ENCODE measurements around the gene MEGF6.

Gene MEGF6

DNA sequence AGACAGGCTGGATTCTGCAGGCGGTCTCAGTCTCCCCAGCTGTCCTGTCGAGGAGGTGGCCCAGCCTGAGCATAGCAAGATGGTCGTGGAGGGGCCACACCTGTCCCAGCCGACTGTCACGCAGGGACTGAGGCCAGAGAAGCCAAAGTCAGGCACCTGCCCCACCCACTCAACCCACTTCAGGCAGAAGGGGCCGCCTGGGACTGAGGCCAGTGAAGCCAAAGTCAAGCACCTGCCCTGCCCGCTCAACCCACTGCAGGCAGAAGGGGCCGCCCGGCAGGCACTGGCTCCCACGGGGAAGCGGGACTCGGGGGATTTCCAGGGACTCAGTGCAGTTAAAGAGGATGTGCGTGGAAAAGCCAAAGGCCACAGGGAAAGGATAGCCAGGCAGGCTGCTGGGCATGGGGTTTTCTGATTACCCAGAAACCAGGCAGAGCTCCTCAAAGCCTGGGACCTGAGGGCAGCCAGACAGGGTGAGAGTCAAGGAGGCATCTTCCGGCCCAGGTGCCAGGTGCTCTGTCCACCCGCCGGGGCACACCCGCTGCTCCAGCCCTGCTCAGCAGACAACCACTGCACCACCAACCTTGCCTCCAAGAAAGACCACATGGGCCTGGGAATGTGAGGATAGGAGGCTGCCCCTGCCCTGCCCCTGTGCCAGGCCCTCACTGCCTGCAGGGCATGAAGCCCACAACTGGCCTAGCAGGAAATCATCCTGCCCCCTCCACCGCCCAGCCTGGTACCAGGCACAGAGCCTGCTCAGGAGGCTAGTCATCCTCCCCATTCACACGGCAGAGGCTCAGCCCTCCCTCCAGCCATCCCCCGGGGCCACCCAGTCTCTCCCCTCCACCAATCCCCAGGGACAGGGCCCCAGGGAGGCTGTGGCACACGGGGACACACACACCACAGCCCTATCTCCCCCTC, 41.0 kb downstream of the MEGF6 start:
- no peak overlapping the region for H2BK15ac ChIP-seq (ENCODE audit: low read depth, poor library complexity, severe bottlenecking)
- H2AK5ac ChIP-seq (ENCODE audit: low read length, severe bottlenecking), result no peak overlapping the region
- H3K9me3 ChIP-seq (ENCODE audit: control insufficient read depth, low read length), result no peaks in the 10 kb centered on the region
- H3K9ac ChIP-seq (ENCODE audit: low read length), result no peak overlapping the region
- no peak overlapping the region for H3K4ac ChIP-seq (ENCODE audit: low read depth in 1 of 2, low read length in 2 of 2)
- no peak overlapping the region for H3K4me2 ChIP-seq (ENCODE audit: low read length, poor library complexity, severe bottlenecking)
- H3K79me1 ChIP-seq (replicated peaks; ENCODE audit: low read length, poor library complexity, severe bottlenecking), result no peaks in the 10 kb centered on the region
- no peaks in the 10 kb centered on the region for H3K36me3 ChIP-seq (ENCODE audit: control insufficient read depth in 1 of 2, insufficient read depth in 2 of 2, low read depth in 1 of 2, low read length in 2 of 2)
- no peak overlapping the region for H4K91ac ChIP-seq (ENCODE audit: low read length)
- H2AFZ ChIP-seq (ENCODE audit: low read depth, low read length), result no peak overlapping the region
- H3K18ac ChIP-seq (ENCODE audit: low read depth in 1 of 2, low read length in 2 of 2), result no peak overlapping the region
- H3K27ac ChIP-seq (ENCODE audit: low read length, poor library complexity, severe bottlenecking), result no peak overlapping the region
- no peak overlapping the region for H2BK12ac ChIP-seq (ENCODE audit: low read length in 2 of 2)
- H3K14ac ChIP-seq (ENCODE audit: low read length in 2 of 2), result no peak overlapping the region
- H2BK120ac ChIP-seq (ENCODE audit: low read depth, low read length), result no peak overlapping the region
- no peak overlapping the region for H3K4me3 ChIP-seq (ENCODE audit: insufficient read depth in 1 of 2, low read depth in 1 of 2, low read length in 2 of 2)
- 85% methylated on average over 21 of the region's 21 CpGs for WGBS
- H4K8ac ChIP-seq (ENCODE audit: low read length), result no peak overlapping the region
- no peak overlapping the region for H2BK5ac ChIP-seq (ENCODE audit: low read depth, low read length, poor library complexity, severe bottlenecking)
- peaks cover 28 to 47% of the 10 kb centered on the region in 2 experiments for H3K27me3 ChIP-seq (ENCODE audit: control insufficient read depth in 1 of 2, insufficient read depth in 1 of 2, low read length in 2 of 2)
- H3K23ac ChIP-seq (ENCODE audit: low read length in 2 of 2), result no peak overlapping the region
- peaks cover 2% of the 10 kb centered on the region for H3K4me1 ChIP-seq (ENCODE audit: control insufficient read depth, insufficient read depth, low read depth, low read length)
- no peak for DNase-seq

DNA sequence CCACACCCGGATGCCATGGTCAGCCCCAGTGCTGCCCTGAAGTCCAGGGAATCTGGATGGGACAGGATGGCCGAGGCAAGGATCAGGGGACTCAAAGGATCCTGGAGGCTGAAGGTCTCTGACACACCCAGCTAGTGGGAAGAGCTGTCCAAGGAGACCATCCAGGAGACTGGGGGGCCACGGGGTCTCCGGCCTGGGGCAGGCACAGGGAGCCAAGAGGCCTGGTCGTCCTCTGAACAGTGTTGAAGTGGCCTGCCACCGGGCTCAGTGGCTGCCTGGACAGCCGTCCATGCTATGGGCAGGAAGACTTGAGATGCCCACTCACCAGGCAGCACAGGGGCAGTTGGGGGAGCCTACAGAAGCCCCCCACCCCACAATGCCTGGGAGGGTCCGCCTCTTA, 41.9 kb downstream of the MEGF6 start:
- no peak overlapping the region for H2BK15ac ChIP-seq (ENCODE audit: low read depth, poor library complexity, severe bottlenecking)
- no peak overlapping the region for H2BK12ac ChIP-seq (ENCODE audit: low read length in 2 of 2)
- H3K27ac ChIP-seq (ENCODE audit: low read length, poor library complexity, severe bottlenecking), result no peak overlapping the region
- H3K4me3 ChIP-seq (ENCODE audit: insufficient read depth in 1 of 2, low read depth in 1 of 2, low read length in 2 of 2), result no peak overlapping the region
- H3K9me3 ChIP-seq (ENCODE audit: control insufficient read depth, low read length), result no peaks in the 10 kb centered on the region
- DNase-seq, result no peak
- WGBS, result 84% methylated on average over 8 of the region's 8 CpGs
- no peak overlapping the region for H3K4me2 ChIP-seq (ENCODE audit: low read length, poor library complexity, severe bottlenecking)
- no peak overlapping the region for H2AK5ac ChIP-seq (ENCODE audit: low read length, severe bottlenecking)
- peaks cover 2% of the 10 kb centered on the region for H3K4me1 ChIP-seq (ENCODE audit: control insufficient read depth, insufficient read depth, low read depth, low read length)
- H3K14ac ChIP-seq (ENCODE audit: low read length in 2 of 2), result no peak overlapping the region
- no peak overlapping the region for H3K23ac ChIP-seq (ENCODE audit: low read length in 2 of 2)
- H4K8ac ChIP-seq (ENCODE audit: low read length), result no peak overlapping the region
- no peak overlapping the region for H3K18ac ChIP-seq (ENCODE audit: low read depth in 1 of 2, low read length in 2 of 2)
- H3K4ac ChIP-seq (ENCODE audit: low read depth in 1 of 2, low read length in 2 of 2), result no peak overlapping the region
- no peak overlapping the region for H2BK5ac ChIP-seq (ENCODE audit: low read depth, low read length, poor library complexity, severe bottlenecking)
- H3K36me3 ChIP-seq (ENCODE audit: control insufficient read depth in 1 of 2, insufficient read depth in 2 of 2, low read depth in 1 of 2, low read length in 2 of 2), result no peaks in the 10 kb centered on the region
- no peaks in the 10 kb centered on the region for H3K79me1 ChIP-seq (replicated peaks; ENCODE audit: low read length, poor library complexity, severe bottlenecking)
- no peak overlapping the region for H2BK120ac ChIP-seq (ENCODE audit: low read depth, low read length)
- H3K9ac ChIP-seq (ENCODE audit: low read length), result no peak overlapping the region
- H4K91ac ChIP-seq (ENCODE audit: low read length), result no peak overlapping the region
- H2AFZ ChIP-seq (ENCODE audit: low read depth, low read length), result no peak overlapping the region
- H3K27me3 ChIP-seq (ENCODE audit: control insufficient read depth in 1 of 2, insufficient read depth in 1 of 2, low read length in 2 of 2), result peaks cover 32 to 56% of the 10 kb centered on the region in 2 experiments

DNA sequence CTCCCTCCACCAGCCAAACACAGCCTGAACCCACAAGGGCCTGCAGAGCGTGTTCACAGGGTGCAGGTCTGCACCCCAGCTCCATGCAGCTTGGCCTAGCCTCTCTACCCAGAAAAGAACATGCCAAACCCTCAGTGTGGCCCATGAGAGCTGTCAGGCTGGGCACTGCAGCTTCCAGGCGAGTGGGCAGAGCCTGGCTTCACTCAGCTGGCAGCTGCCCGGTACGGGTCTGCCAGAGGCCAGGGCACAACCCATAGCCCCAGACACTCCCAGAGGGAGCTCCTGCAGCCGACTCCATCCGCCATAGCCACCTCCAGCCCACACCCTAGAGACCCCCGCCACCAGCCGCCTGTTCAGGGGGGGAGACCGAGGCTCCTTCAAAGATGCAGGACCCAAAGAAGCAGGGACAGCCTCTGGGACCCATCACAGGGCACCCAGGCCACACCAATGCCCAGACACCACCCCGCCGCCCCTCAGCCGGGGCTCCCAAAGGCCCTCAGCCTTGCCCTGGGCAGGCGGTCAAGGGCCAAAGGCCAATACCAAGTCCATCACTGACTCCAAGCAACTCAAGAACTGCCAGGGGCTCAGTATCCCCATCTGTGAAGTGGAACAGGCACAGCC, 42.4 kb downstream of the MEGF6 start:
- WGBS, result 84% methylated on average over 13 of the region's 13 CpGs
- H2BK12ac ChIP-seq (ENCODE audit: low read length in 2 of 2), result no peak overlapping the region
- H2BK5ac ChIP-seq (ENCODE audit: low read depth, low read length, poor library complexity, severe bottlenecking), result no peak overlapping the region

More for the DNA sequence above, 42.4 kb downstream of the MEGF6 start:
- Histone ChIP-seq H2BK120ac (ENCODE audit: low read depth, low read length) (no peak overlapping the region), H3K79me1 (replicated peaks; ENCODE audit: low read length, poor library complexity, severe bottlenecking) (no peaks in the 10 kb centered on the region), H3K27me3 (ENCODE audit: control insufficient read depth in 1 of 2, insufficient read depth in 1 of 2, low read length in 2 of 2) (peaks cover 37 to 56% of the 10 kb centered on the region in 2 experiments), H3K9me3 (ENCODE audit: control insufficient read depth, low read length) (no peaks in the 10 kb centered on the region), H3K23ac (ENCODE audit: low read length in 2 of 2) (no peak overlapping the region), H3K4me1 (ENCODE audit: control insufficient read depth, insufficient read depth, low read depth, low read length) (peaks cover 2% of the 10 kb centered on the region), H4K91ac (ENCODE audit: low read length) (no peak overlapping the region), H3K36me3 (ENCODE audit: control insufficient read depth in 1 of 2, insufficient read depth in 2 of 2, low read depth in 1 of 2, low read length in 2 of 2) (no peaks in the 10 kb centered on the region), H3K4me2 (ENCODE audit: low read length, poor library complexity, severe bottlenecking) (no peak overlapping the region), H3K9ac (ENCODE audit: low read length) (no peak overlapping the region), H4K8ac (ENCODE audit: low read length) (no peak overlapping the region), H3K18ac (ENCODE audit: low read depth in 1 of 2, low read length in 2 of 2) (no peak overlapping the region), H3K4ac (ENCODE audit: low read depth in 1 of 2, low read length in 2 of 2) (no peak overlapping the region), H2AFZ (ENCODE audit: low read depth, low read length) (no peak overlapping the region), H3K14ac (ENCODE audit: low read length in 2 of 2) (no peak overlapping the region), H3K27ac (ENCODE audit: low read length, poor library complexity, severe bottlenecking) (no peak overlapping the region), H2BK15ac (ENCODE audit: low read depth, poor library complexity, severe bottlenecking) (no peak overlapping the region), H3K4me3 (ENCODE audit: insufficient read depth in 1 of 2, low read depth in 1 of 2, low read length in 2 of 2) (no peak overlapping the region), H2AK5ac (ENCODE audit: low read length, severe bottlenecking) (no peak overlapping the region)
- DNase-seq, result no peak
